GM06990 (cell line): Measurements from ENCODE around the gene ZSWIM2.

Experiments
- DNase-seq: peaks from one replicate; pipeline ENCODE4 v3.0.0-alpha.2; 2011; ENCODE audit not compliant: insufficient read length; ENCODE audit errors: extremely low read depth
- H3K27me3 ChIP-seq: replicated peaks from 2 replicates; pipeline ENCODE4 v1.6.0; 2011; ENCODE audit warnings: low read length; ENCODE audit not compliant: control insufficient read depth, insufficient read depth
- H3K36me3 ChIP-seq: 2 replicates; pipeline ENCODE4 v1.5.1; 2011; ENCODE audit warnings: low read length; ENCODE audit not compliant: control insufficient read depth, insufficient read depth
- H3K4me3 ChIP-seq: replicated peaks from 2 replicates; pipeline ENCODE4 v1.5.1; 2011; ENCODE audit warnings: low read depth, mild to moderate bottlenecking, control low read depth, low read length
- TF ChIP-seq, protein P1 (sequence below): IDR thresholded peaks from 2 replicates; pipeline ENCODE4 v1.5.1; 2011; ENCODE audit warnings: low read length, control low read depth, mild to moderate bottlenecking, inconsistent platforms; ENCODE audit not compliant: insufficient read depth, poor library complexity, severe bottlenecking

The ZSWIM2 gene

GRCh38 chr2:186881660-186882059, 32.7 kb upstream of the ZSWIM2 start:
- TF ChIP-seq, protein P1, sequence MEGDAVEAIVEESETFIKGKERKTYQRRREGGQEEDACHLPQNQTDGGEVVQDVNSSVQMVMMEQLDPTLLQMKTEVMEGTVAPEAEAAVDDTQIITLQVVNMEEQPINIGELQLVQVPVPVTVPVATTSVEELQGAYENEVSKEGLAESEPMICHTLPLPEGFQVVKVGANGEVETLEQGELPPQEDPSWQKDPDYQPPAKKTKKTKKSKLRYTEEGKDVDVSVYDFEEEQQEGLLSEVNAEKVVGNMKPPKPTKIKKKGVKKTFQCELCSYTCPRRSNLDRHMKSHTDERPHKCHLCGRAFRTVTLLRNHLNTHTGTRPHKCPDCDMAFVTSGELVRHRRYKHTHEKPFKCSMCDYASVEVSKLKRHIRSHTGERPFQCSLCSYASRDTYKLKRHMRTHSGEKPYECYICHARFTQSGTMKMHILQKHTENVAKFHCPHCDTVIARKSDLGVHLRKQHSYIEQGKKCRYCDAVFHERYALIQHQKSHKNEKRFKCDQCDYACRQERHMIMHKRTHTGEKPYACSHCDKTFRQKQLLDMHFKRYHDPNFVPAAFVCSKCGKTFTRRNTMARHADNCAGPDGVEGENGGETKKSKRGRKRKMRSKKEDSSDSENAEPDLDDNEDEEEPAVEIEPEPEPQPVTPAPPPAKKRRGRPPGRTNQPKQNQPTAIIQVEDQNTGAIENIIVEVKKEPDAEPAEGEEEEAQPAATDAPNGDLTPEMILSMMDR: no peak
- Histone ChIP-seq H3K36me3 (no peaks in the 10 kb centered on the region), H3K4me3 (no peak overlapping the region), H3K27me3 (no peaks in the 10 kb centered on the region)
- DNase-seq: no peak

- TF ChIP-seq, protein P1: no peak
- H3K4me3 ChIP-seq: no peak overlapping the region
- no peaks in the 10 kb centered on the region for H3K27me3 ChIP-seq
Measured at GRCh38 chr2:186879312-186879711, 30.3 kb upstream of the ZSWIM2 start.

DNA sequence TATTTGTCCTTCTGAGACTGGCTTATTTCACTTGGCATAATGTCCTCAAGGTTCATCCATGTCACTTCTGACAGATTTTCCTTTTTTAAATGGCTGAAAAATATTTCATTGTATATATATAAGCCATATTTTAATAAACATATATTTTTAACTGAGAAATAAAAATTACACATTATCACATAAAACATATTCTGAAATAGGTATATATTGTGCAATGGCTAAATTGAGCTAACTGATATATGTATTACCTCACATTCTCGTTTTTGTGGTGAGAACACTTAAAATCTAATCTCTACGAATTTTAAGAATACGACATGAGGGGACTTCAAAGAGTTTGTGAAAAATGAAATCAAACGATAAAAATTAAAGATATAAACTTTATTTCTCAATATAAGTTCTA, 25.7 kb upstream of the ZSWIM2 start:
- H3K36me3 ChIP-seq: no peaks in the 10 kb centered on the region
- TF ChIP-seq, protein P1: no peak
- no peak for DNase-seq
- no peaks in the 10 kb centered on the region for H3K27me3 ChIP-seq
- H3K4me3 ChIP-seq: no peak overlapping the region

More at GRCh38 chr2:186879312-186879711, 30.3 kb upstream of the ZSWIM2 start:
- H3K36me3 ChIP-seq: no peaks in the 10 kb centered on the region
- no peak for DNase-seq

- Histone ChIP-seq H3K4me3 (no peak overlapping the region), H3K36me3 (no peaks in the 10 kb centered on the region), H3K27me3 (no peaks in the 10 kb centered on the region)
- no peak for DNase-seq
- TF ChIP-seq, protein P1: no peak
Measured at GRCh38 chr2:186871881-186872280, 22.9 kb upstream of the ZSWIM2 start.

- TF ChIP-seq, protein P1: no peak
- H3K27me3 ChIP-seq: no peaks in the 10 kb centered on the region; the same call in 1 of the 2 replicates
- no peaks in the 10 kb centered on the region for H3K36me3 ChIP-seq
- H3K4me3 ChIP-seq: no peak overlapping the region
- DNase-seq: no peak
Measured at GRCh38 chr2:186868344-186868743, 19.4 kb upstream of the ZSWIM2 start.
